Right hindlimb (tissue), 1 donor: ENCODE results near the gene DPP6.
"Not testable (repeated sequence)": the region's sequence is repeated elsewhere in the genome, so short reads cannot be mapped to it uniquely, and the experiment has no call there.

Source experiments
- DNase-seq: peaks from one replicate; pipeline ENCODE4 v3.0.0-alpha.2; 2018

DPP6 gene

DNA sequence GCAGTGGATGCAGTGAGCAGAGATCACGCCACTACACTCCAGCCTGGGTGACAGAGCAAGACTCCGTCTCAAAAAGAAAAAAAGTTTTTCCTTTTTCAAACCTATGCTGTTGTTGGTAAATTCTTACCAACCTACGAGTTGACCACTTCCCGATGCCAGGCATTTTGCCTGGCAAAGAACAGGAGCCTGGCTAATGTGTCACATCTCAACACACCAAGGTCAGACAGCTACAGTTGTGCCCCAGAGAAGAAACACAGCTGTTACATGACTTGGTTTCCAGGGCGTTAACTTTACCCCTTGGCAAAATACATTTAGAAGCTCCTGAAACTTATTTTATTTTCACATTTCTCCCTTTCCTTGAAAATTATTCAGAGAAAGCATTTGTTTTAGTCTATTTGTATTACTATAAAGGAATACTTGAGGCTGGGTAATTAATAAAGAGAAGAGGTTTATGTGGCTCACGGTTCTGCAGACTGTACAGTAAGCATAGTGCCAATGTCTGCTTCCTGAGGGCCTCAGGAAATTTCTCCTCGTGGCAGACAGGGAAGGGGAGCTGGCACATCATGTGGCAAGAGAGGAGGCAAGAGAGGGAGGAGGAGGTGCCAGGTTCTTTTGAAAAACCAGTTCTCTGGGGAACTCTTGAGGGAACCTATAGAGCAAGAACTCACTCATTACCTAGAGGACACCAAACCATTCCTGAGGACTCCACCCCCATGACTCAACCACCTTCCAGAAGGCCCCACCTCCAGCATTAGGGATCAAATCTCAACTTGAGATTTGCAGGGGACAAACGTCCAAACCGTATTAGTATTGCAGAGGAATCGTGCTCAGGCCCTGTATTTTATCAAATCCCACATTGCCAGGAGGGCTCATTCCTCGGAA is 867.4 kb downstream of the DPP6 start:
- DNase-seq: no peak

- not testable (repeated sequence) for DNase-seq
These were observed 870.3 kb downstream of the DPP6 start for GRCh38 chr7:154922472-154922871.

GRCh38 chr7:154927624-154928125 is 875.5 kb downstream of the DPP6 start:
- DNase-seq: peak; percentile 66

- DNase-seq: peak; percentile 45
These were observed 876.2 kb downstream of the DPP6 start for GRCh38 chr7:154928136-154929005.

GRCh38 chr7:154929006-154929726 is 877.0 kb downstream of the DPP6 start:
- no peak for DNase-seq

- DNase-seq: no peak
These were observed 879.7 kb downstream of the DPP6 start for GRCh38 chr7:154931906-154932305.

DNA sequence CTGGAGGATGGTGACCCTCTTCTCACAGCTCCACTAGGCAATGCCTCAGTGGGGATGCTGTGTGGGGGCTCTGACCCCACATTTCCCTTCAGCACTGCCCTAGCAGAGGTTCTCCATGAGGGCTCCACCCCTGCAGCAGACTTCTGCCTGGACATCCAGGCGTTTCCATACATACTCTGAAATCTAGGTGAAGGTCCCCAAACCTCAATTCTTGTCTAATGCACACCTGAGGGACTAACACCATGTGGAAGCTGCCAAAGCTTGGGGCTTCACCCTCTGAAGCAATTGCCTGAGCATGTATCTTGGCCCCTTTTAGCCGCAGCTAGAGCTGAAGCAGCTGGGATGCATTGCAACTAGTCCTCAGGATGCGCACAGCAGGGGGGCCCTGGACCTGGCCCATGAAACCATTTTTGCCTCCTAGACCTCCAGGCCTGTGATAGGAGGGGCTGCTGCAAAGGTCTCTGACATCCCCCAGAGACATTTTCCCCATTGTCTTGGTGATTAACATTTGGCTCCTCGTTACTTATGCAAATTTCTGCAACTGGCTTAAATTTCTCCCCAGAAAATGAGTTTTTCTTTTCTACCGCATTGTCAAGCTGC is 882.3 kb downstream of the DPP6 start:
- not testable (repeated sequence) for DNase-seq

GRCh38 chr7:154937837-154938236 is 885.6 kb downstream of the DPP6 start:
- DNase-seq: no peak

DNA sequence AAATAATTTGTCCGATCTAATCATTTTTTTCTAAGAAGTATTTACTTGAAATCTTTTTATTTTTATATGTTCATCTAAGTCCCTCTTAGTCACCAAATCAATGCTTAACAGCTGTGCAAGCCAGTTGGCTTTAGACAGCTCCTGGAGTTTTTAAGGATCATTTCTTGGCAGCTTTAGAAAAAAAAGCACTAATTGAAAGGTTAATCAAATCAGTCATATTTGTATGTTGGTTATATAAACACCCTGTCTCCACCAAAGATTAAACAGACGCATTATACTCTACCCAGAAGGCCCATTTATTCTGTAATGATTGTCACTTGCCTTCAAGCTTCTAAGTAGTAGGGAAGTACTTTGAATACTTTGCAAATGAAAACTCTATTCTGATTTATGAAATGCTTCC is 890.5 kb downstream of the DPP6 start:
- DNase-seq: no peak
